Measurements from ENCODE around the gene PHTF2.

- TF ChIP-seq MYNN (tag by site-specific recombination; IDR thresholded peaks at IDR 0.05; ENCODE audit: borderline replicate concordance) (no peak), ZNF423 (tag by site-specific recombination; IDR thresholded peaks at IDR 0.05) (no peak), YY1 (tag by site-specific recombination; IDR thresholded peaks at IDR 0.05) (no peak), CTCF (tag by site-specific recombination; IDR thresholded peaks at IDR 0.05) (no peak)
Observed at GRCh38 chr7:77770316-77770715, 28.3 kb upstream of the PHTF2 start.
